WTC11 (cell line): Measurements from ENCODE around the gene C2orf92. TPM values are rescaled to one million over a fixed set of nuclear protein-coding genes. Genes with fewer than 3 reads are reported as not detected.

Source experiments
- ATAC-seq: fragments of 200-7000 bp; cut with Tn5 transposase; 2 replicates; pipeline ENCODE4 v1.10.0; 2021; ENCODE audit warnings: mild to moderate bottlenecking, moderate library complexity
- CTCF ChIA-PET: fragments of 300-600 bp; sonication (Branson Sonifier 250); formaldehyde crosslinking; loops from one replicate; lab custom pipeline; 2021; ENCODE audit warnings: antibody characterized with exemption; lab: Charles Lee
- POLR2A ChIA-PET: fragments of 350-600 bp; sonication (Branson Sonifier 250); formaldehyde crosslinking; loops from one replicate; lab custom pipeline; 2021; ENCODE audit warnings: antibody characterized with exemption; lab: Charles Lee
- DNase-seq: peaks from one replicate; pipeline ENCODE4 v3.0.0; 2021; ENCODE audit warnings: low spot score
- H3K27ac Mint-ChIP-seq: 2 replicates; pipeline ENCODE4 v1.8.0; 2021; ENCODE audit warnings: mixed read lengths
- H3K27me3 Mint-ChIP-seq: 2 replicates; pipeline ENCODE4 v1.8.0; 2021; ENCODE audit warnings: low read depth, mild to moderate bottlenecking, moderate library complexity, mixed read lengths
- H3K36me3 Mint-ChIP-seq: 2 replicates; pipeline ENCODE4 v1.8.0; 2021; ENCODE audit warnings: mixed read lengths
- H3K4me1 Mint-ChIP-seq: 2 replicates; pipeline ENCODE4 v1.8.0; 2022; ENCODE audit warnings: mixed read lengths
- H3K4me3 Mint-ChIP-seq: 2 replicates; pipeline ENCODE4 v1.8.0; 2021; ENCODE audit warnings: mild to moderate bottlenecking, moderate library complexity, mixed read lengths
- H3K9me3 Mint-ChIP-seq: 2 replicates; pipeline ENCODE4 v1.8.0; 2021; ENCODE audit warnings: mixed read lengths
- AFF4 ChIP-seq: sonication (generic); formaldehyde crosslinking; IDR thresholded peaks from 2 replicates; pipeline ENCODE4 v1.8.1; 2023; ENCODE audit warnings: mild to moderate bottlenecking, missing genetic modification reagents, borderline replicate concordance
- AR ChIP-seq: fragments of 250-450 bp; sonication (Bioruptor Pico); IDR thresholded peaks from 2 replicates; pipeline ENCODE4 v1.9.0; 2021; ENCODE audit warnings: mild to moderate bottlenecking
- ATF1 ChIP-seq: sonication (generic); formaldehyde crosslinking; IDR thresholded peaks from 2 replicates; pipeline ENCODE4 v1.8.1; 2023; ENCODE audit warnings: mild to moderate bottlenecking, moderate library complexity, missing genetic modification reagents
- ATF2 ChIP-seq: sonication (generic); formaldehyde crosslinking; IDR thresholded peaks from 2 replicates; pipeline ENCODE4 v1.8.1; 2022; ENCODE audit warnings: low read depth, missing genetic modification reagents, borderline replicate concordance
- ESRRA ChIP-seq: sonication (generic); formaldehyde crosslinking; IDR thresholded peaks from 2 replicates; pipeline ENCODE4 v1.8.1; 2022; ENCODE audit warnings: mild to moderate bottlenecking, missing genetic modification reagents, borderline replicate concordance
- GTF2I ChIP-seq: fragments of 250-450 bp; sonication (Bioruptor Pico); conservative IDR thresholded peaks from 2 replicates; pipeline ENCODE4 v1.4.0; 2021; ENCODE audit warnings: mild to moderate bottlenecking
- IRF2 ChIP-seq: sonication (generic); formaldehyde crosslinking; IDR thresholded peaks from 2 replicates; pipeline ENCODE4 v1.8.0; 2022; ENCODE audit warnings: low read depth, missing genetic modification reagents, borderline replicate concordance
- KAT7 ChIP-seq: sonication (generic); formaldehyde crosslinking; IDR thresholded peaks from 2 replicates; pipeline ENCODE4 v1.8.1; 2023; ENCODE audit warnings: missing genetic modification reagents, mild to moderate bottlenecking, borderline replicate concordance
- MXD4 ChIP-seq: fragments of 250-450 bp; sonication (Bioruptor Pico); IDR thresholded peaks from 2 replicates; pipeline ENCODE4 v1.8.0; 2021; ENCODE audit warnings: mild to moderate bottlenecking, moderate library complexity, borderline replicate concordance
- MYBL2 ChIP-seq: sonication (generic); formaldehyde crosslinking; IDR thresholded peaks from 2 replicates; pipeline ENCODE4 v1.8.1; 2023; ENCODE audit warnings: mild to moderate bottlenecking, moderate library complexity, missing genetic modification reagents
- OVOL2 ChIP-seq: fragments of 250-450 bp; sonication (Bioruptor Pico); IDR thresholded peaks from 2 replicates; pipeline ENCODE4 v1.9.0; 2021; ENCODE audit warnings: mild to moderate bottlenecking, borderline replicate concordance
- PRDM15 ChIP-seq: sonication (generic); formaldehyde crosslinking; IDR thresholded peaks from 2 replicates; pipeline ENCODE4 v1.8.0; 2022; ENCODE audit warnings: missing genetic modification reagents
- PREB ChIP-seq: sonication (generic); formaldehyde crosslinking; IDR thresholded peaks from 2 replicates; pipeline ENCODE4 v1.8.1; 2022; ENCODE audit warnings: mild to moderate bottlenecking, missing genetic modification reagents, moderate library complexity, borderline replicate concordance
- USF1 ChIP-seq: sonication (generic); formaldehyde crosslinking; IDR thresholded peaks from 2 replicates; pipeline ENCODE4 v1.8.0; 2022; ENCODE audit warnings: mild to moderate bottlenecking, missing genetic modification reagents
- ZBTB21 ChIP-seq: sonication (generic); formaldehyde crosslinking; IDR thresholded peaks from 2 replicates; pipeline ENCODE4 v1.8.1; 2023; ENCODE audit warnings: mild to moderate bottlenecking, missing genetic modification reagents, borderline replicate concordance
- ZNF512 ChIP-seq: sonication (generic); formaldehyde crosslinking; IDR thresholded peaks from 2 replicates; pipeline ENCODE4 v1.8.1; 2022; ENCODE audit warnings: missing genetic modification reagents, borderline replicate concordance
- total RNA-seq: library from RNA; stranded (reverse); gene quantifications from 3 replicates; pipeline ENCODE4 v1.2.3, GENCODE V29; 2021

C2orf92 gene
- total RNA-seq, 1 experiment from 2014 or later: 5.2 TPM

GRCh38 chr2:97654791-97655190 is 14.7 kb upstream of the C2orf92 start (continued):
- TF ChIP-seq ATF1 (CRISPR knock-in tag) (no peak), ZBTB21 (CRISPR knock-in tag) (no peak), ESRRA (CRISPR knock-in tag) (no peak), GTF2I (CRISPR knock-in tag) (no peak), PRDM15 (CRISPR knock-in tag) (no peak), ATF2 (CRISPR knock-in tag) (no peak), ZNF512 (CRISPR knock-in tag) (no peak)
- TF ChIP-seq, all 79 proteins: peak for 0

GRCh38 chr2:97656129-97656755 is 13.3 kb upstream of the C2orf92 start:
- H3K27ac Mint-ChIP-seq: no peak overlapping the region
- ChIA-PET POLR2A (interaction anchor here (1.3 kb wide), 1 partner anchor 10 kb away, joined by 3 read pairs; the partner anchor contains the start of gene COX5B), CTCF (no interaction called here)
- DNase-seq: no peak
- no peak overlapping the region for H3K4me3 Mint-ChIP-seq
- peaks cover 22% of the 10 kb centered on the region for H3K9me3 Mint-ChIP-seq
- peaks cover 49% of the 10 kb centered on the region for H3K36me3 Mint-ChIP-seq
- no peaks in the 10 kb centered on the region for H3K4me1 Mint-ChIP-seq
- no peaks in the 10 kb centered on the region for H3K27me3 Mint-ChIP-seq
- no peak for ATAC-seq
- TF ChIP-seq ZBTB21 (CRISPR knock-in tag) (no peak), IRF2 (CRISPR knock-in tag) (no peak), AR (CRISPR knock-in tag) (no peak), KAT7 (CRISPR knock-in tag) (no peak), GTF2I (CRISPR knock-in tag) (no peak), USF1 (CRISPR knock-in tag) (no peak), ZNF512 (CRISPR knock-in tag) (no peak), MXD4 (CRISPR knock-in tag) (no peak), OVOL2 (CRISPR knock-in tag) (no peak), PREB (CRISPR knock-in tag) (no peak), MYBL2 (CRISPR knock-in tag) (no peak), AFF4 (no peak)
